Neural cell (in vitro differentiated cells): Measurements from ENCODE around the gene DPP6. TPM values are rescaled to one million over a fixed set of nuclear protein-coding genes. Genes with fewer than 3 reads are reported as not detected.
A peak's percentile ranks its signal among the peaks of the same experiment; 100 is the strongest.

Experiments used
- H2AFZ ChIP-seq: fragments of 200-600, 300-800 bp; sonication (generic), shearing (Covaris generic); 2 replicates; pipeline ENCODE4 v1.6.0; 2014; ENCODE audit warnings: low read depth, mild to moderate bottlenecking, antibody characterized with exemption, low read length, moderate library complexity
- H3F3A ChIP-seq: fragments of 200-600 bp; shearing (Covaris generic); 2 replicates; pipeline ENCODE4 v1.6.1; 2016; ENCODE audit warnings: mild to moderate bottlenecking, moderate library complexity, mixed read lengths, antibody characterized with exemption, low read length; ENCODE audit not compliant: insufficient read depth, poor library complexity, severe bottlenecking
- H3K27ac ChIP-seq: fragments of 200-600, 300-800 bp; sonication (generic), shearing (Covaris generic); 2 replicates; pipeline ENCODE4 v1.5.1; 2014; ENCODE audit warnings: mild to moderate bottlenecking, low read length, moderate library complexity
- H3K27me3 ChIP-seq: fragments of 300-800, 200-600 bp; sonication (generic), shearing (Covaris generic); 2 replicates; pipeline ENCODE4 v1.6.0; 2014; ENCODE audit warnings: mild to moderate bottlenecking, low read depth, low read length, moderate library complexity; ENCODE audit not compliant: insufficient read depth
- H3K36me3 ChIP-seq: fragments of 300-800, 200-600 bp; sonication (generic), shearing (Covaris generic); 2 replicates; pipeline ENCODE4 v1.5.1; 2014; ENCODE audit warnings: mild to moderate bottlenecking, antibody characterized with exemption, low read length, moderate library complexity; ENCODE audit not compliant: insufficient read depth
- H3K4me2 ChIP-seq: fragments of 300-800, 200-600 bp; sonication (generic), shearing (Covaris generic); 2 replicates; pipeline ENCODE4 v1.6.0; 2014; ENCODE audit warnings: mild to moderate bottlenecking, low read length
- H3K4me3 ChIP-seq: fragments of 300-800, 200-600 bp; sonication (generic), shearing (Covaris generic); 2 replicates; pipeline ENCODE4 v1.5.1; 2014; ENCODE audit warnings: mild to moderate bottlenecking, low read length, moderate library complexity
- H3K79me2 ChIP-seq: fragments of 200-600 bp; shearing (Covaris generic); replicated peaks from 2 replicates; pipeline ENCODE4 v1.6.0; 2014; ENCODE audit warnings: mild to moderate bottlenecking, low read length, moderate library complexity; ENCODE audit not compliant: insufficient read depth
- H3K9ac ChIP-seq: fragments of 300-800, 200-600 bp; sonication (generic), shearing (Covaris generic); 2 replicates; pipeline ENCODE4 v1.6.1; 2016; ENCODE audit warnings: mild to moderate bottlenecking, low read length, mixed read lengths
- H3K9me2 ChIP-seq: fragments of 200-600 bp; shearing (Covaris generic); 2 replicates; pipeline ENCODE4 v1.6.1; 2016; ENCODE audit warnings: mild to moderate bottlenecking, low read length, mixed read lengths; ENCODE audit not compliant: insufficient read depth
- H3K9me3 ChIP-seq: fragments of 200-600, 300-800 bp; sonication (generic), shearing (Covaris generic); 2 replicates; pipeline ENCODE4 v1.6.1; 2016; ENCODE audit warnings: mild to moderate bottlenecking, mixed run types, low read length, moderate library complexity, mixed read lengths
- H4K20me1 ChIP-seq: fragments of 200-600 bp; shearing (Covaris generic); 2 replicates; pipeline ENCODE4 v1.6.1; 2016; ENCODE audit warnings: mild to moderate bottlenecking, mixed run types; ENCODE audit not compliant: insufficient read depth
- EP300 ChIP-seq: fragments of 450-650 bp; conservative IDR thresholded peaks from 2 replicates; pipeline ENCODE4 v1.6.1; 2014; ENCODE audit warnings: antibody characterized with exemption, mild to moderate bottlenecking, moderate library complexity; ENCODE audit not compliant: poor library complexity, severe bottlenecking
- EZH2 ChIP-seq: fragments of 200-600, 300-800 bp; shearing (Covaris generic), sonication (generic); IDR thresholded peaks from 2 replicates; pipeline ENCODE4 v1.6.1; 2014; ENCODE audit warnings: antibody characterized with exemption, low read length, borderline replicate concordance, mild to moderate bottlenecking; ENCODE audit not compliant: insufficient read depth, poor library complexity, severe bottlenecking
- MXI1 ChIP-seq: fragments of 450-650 bp; conservative IDR thresholded peaks from 2 replicates; pipeline ENCODE4 v1.6.1; 2014; ENCODE audit warnings: antibody characterized with exemption, mild to moderate bottlenecking; ENCODE audit not compliant: poor library complexity, severe bottlenecking
- POLR2AphosphoS5 ChIP-seq: IDR thresholded peaks from 2 replicates; pipeline ENCODE4 v1.6.1; 2012
- RAD21 ChIP-seq: fragments of 450-650 bp; conservative IDR thresholded peaks from 2 replicates; pipeline ENCODE4 v1.6.1; 2014; ENCODE audit warnings: antibody characterized with exemption, mild to moderate bottlenecking, moderate library complexity
- SMC3 ChIP-seq: fragments of 450-650 bp; conservative IDR thresholded peaks from 2 replicates; pipeline ENCODE4 v1.6.1; 2014; ENCODE audit warnings: antibody characterized with exemption, mild to moderate bottlenecking, moderate library complexity; ENCODE audit not compliant: poor library complexity
- TAF1 ChIP-seq: IDR thresholded peaks from 2 replicates; pipeline ENCODE4 v1.6.1; 2012; ENCODE audit warnings: low read depth
- polyA plus RNA-seq: library from polyadenylated mRNA; depleted of rRNA; stranded (reverse); fragments of >200 nt; gene quantifications from 2 replicates; pipeline ENCODE4 v1.2.3, GENCODE V29; 2014
- TF ChIP-seq, protein P1 (sequence below): IDR thresholded peaks from 2 replicates; pipeline ENCODE4 v1.6.1; 2012; ENCODE audit warnings: borderline replicate concordance
- TF ChIP-seq, protein P2 (sequence below): fragments of 450-650 bp; IDR thresholded peaks from 2 replicates; pipeline ENCODE4 v1.5.1; 2014; ENCODE audit warnings: antibody characterized with exemption, mild to moderate bottlenecking, moderate library complexity; ENCODE audit not compliant: poor library complexity, severe bottlenecking

The DPP6 gene
- polyA plus RNA-seq, 1 donor from 2014 or later = 20.4 TPM

DNA sequence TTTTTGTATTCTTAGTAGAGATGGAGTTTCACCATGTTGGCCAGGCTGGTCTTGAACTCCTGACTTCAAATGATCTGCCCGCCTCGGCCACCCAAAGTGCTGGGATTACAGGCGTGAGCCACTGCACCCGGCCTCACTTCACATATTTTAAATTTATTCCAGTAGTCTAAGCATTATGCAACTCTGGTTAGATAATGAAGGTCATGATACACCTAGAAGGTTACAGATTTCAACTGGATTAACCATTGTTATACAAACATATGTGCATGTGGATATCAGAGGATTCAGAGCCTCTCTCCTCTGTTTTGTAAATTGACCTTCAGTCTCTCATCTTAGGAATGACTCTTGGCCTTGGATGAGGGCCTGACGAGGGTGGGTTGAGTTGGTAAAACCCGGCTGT, 146.3 kb downstream of the DPP6 start:
- TF ChIP-seq EZH2 (no peak), TAF1 (no peak), SMC3 (no peak), MXI1 (no peak), POLR2AphosphoS5 (no peak), RAD21 (no peak), EP300 (no peak)
- TF ChIP-seq, protein P1, sequence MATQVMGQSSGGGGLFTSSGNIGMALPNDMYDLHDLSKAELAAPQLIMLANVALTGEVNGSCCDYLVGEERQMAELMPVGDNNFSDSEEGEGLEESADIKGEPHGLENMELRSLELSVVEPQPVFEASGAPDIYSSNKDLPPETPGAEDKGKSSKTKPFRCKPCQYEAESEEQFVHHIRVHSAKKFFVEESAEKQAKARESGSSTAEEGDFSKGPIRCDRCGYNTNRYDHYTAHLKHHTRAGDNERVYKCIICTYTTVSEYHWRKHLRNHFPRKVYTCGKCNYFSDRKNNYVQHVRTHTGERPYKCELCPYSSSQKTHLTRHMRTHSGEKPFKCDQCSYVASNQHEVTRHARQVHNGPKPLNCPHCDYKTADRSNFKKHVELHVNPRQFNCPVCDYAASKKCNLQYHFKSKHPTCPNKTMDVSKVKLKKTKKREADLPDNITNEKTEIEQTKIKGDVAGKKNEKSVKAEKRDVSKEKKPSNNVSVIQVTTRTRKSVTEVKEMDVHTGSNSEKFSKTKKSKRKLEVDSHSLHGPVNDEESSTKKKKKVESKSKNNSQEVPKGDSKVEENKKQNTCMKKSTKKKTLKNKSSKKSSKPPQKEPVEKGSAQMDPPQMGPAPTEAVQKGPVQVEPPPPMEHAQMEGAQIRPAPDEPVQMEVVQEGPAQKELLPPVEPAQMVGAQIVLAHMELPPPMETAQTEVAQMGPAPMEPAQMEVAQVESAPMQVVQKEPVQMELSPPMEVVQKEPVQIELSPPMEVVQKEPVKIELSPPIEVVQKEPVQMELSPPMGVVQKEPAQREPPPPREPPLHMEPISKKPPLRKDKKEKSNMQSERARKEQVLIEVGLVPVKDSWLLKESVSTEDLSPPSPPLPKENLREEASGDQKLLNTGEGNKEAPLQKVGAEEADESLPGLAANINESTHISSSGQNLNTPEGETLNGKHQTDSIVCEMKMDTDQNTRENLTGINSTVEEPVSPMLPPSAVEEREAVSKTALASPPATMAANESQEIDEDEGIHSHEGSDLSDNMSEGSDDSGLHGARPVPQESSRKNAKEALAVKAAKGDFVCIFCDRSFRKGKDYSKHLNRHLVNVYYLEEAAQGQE = no peak
- TF ChIP-seq, protein P2, sequence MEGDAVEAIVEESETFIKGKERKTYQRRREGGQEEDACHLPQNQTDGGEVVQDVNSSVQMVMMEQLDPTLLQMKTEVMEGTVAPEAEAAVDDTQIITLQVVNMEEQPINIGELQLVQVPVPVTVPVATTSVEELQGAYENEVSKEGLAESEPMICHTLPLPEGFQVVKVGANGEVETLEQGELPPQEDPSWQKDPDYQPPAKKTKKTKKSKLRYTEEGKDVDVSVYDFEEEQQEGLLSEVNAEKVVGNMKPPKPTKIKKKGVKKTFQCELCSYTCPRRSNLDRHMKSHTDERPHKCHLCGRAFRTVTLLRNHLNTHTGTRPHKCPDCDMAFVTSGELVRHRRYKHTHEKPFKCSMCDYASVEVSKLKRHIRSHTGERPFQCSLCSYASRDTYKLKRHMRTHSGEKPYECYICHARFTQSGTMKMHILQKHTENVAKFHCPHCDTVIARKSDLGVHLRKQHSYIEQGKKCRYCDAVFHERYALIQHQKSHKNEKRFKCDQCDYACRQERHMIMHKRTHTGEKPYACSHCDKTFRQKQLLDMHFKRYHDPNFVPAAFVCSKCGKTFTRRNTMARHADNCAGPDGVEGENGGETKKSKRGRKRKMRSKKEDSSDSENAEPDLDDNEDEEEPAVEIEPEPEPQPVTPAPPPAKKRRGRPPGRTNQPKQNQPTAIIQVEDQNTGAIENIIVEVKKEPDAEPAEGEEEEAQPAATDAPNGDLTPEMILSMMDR = no peak
- no peaks in the 10 kb centered on the region for H3K27me3 ChIP-seq
- no peaks in the 10 kb centered on the region for H3K79me2 ChIP-seq
- no peak overlapping the region for H3K27ac ChIP-seq
- no peaks in the 10 kb centered on the region for H4K20me1 ChIP-seq
- H3K9me2 ChIP-seq = no peaks in the 10 kb centered on the region
- H3K9ac ChIP-seq = no peak overlapping the region
- H3F3A ChIP-seq = no peaks in the 10 kb centered on the region
- no peaks in the 10 kb centered on the region for H3K36me3 ChIP-seq
- no peak overlapping the region for H2AFZ ChIP-seq
- H3K9me3 ChIP-seq = no peaks in the 10 kb centered on the region
- H3K4me2 ChIP-seq = no peak overlapping the region
- no peak overlapping the region for H3K4me3 ChIP-seq

DNA sequence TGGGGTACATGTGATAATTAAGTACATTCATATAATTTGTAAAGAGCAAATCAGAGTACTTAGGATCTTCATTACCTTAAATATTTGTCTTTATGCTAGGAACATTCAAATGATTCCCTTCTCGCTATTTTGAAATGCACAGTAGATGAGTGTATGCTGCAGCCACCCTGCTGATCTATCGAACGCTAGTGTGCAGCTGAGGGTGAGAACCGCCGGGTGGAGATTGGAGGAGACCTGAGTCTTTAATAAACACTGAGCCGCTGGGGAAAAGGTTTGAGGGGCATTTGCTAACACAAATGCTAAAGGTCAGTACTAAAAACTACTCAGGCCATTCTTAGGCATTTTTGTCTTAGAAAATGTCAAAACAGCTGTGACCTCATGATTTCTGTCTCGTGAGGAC, 148.0 kb downstream of the DPP6 start:
- H3K79me2 ChIP-seq = no peaks in the 10 kb centered on the region
- no peaks in the 10 kb centered on the region for H3K9me2 ChIP-seq
- H4K20me1 ChIP-seq = no peaks in the 10 kb centered on the region
- no peaks in the 10 kb centered on the region for H3K36me3 ChIP-seq
- no peak overlapping the region for H3K4me2 ChIP-seq
- no peaks in the 10 kb centered on the region for H3K9me3 ChIP-seq
- H3K27me3 ChIP-seq = no peaks in the 10 kb centered on the region
- no peak overlapping the region for H2AFZ ChIP-seq
- H3K27ac ChIP-seq = peak overlapping the region; percentile 29
- TF ChIP-seq SMC3 = no peak
- TF ChIP-seq, protein P2 = peak; percentile 18
- no peak overlapping the region for H3K9ac ChIP-seq
- H3F3A ChIP-seq = no peaks in the 10 kb centered on the region
- H3K4me3 ChIP-seq = no peak overlapping the region
